ENCODE results near the gene GATA5.

DNA sequence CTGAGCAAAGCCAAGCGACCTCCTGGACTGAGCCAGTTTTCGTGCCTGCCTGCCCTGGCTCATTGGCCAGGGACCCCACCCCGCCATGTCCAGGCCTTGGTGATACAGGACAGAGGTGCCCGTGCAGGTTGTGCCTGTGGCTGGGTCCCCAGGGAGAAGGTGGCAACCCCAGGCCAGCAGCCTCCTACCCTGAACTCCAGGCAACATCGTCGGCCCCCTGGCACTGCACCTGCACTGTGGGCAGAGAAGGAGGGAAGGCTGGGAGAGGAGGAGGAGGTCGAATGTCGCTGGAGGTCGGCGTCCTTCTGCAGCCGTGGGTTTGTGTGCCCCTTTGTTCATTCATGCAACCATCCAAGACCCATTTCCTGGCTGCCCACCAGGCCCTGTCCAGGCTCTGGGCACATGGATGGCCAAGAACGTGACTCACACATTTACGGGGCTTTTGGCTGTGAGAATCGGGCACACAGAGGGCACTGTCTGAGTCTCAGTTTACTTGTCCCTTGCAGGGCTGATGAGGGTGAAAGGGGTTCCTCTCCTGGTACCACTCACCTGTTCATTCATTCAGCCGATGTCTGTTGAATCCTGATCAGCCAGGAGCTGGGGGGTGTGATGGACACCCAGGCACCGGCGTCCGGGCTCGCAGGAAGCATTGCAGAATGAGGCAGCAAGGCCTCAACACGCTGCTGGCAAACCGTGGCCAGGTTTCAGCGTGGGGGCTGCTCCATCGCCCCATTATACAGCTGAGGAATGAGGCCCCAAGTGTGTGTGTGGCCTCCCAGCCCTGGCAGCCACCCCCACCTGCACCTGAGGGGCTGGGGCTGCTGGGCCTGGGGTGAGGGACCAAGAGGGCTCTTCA, 46.1 kb downstream of the GATA5 start:
- TF ChIP-seq, protein P1, sequence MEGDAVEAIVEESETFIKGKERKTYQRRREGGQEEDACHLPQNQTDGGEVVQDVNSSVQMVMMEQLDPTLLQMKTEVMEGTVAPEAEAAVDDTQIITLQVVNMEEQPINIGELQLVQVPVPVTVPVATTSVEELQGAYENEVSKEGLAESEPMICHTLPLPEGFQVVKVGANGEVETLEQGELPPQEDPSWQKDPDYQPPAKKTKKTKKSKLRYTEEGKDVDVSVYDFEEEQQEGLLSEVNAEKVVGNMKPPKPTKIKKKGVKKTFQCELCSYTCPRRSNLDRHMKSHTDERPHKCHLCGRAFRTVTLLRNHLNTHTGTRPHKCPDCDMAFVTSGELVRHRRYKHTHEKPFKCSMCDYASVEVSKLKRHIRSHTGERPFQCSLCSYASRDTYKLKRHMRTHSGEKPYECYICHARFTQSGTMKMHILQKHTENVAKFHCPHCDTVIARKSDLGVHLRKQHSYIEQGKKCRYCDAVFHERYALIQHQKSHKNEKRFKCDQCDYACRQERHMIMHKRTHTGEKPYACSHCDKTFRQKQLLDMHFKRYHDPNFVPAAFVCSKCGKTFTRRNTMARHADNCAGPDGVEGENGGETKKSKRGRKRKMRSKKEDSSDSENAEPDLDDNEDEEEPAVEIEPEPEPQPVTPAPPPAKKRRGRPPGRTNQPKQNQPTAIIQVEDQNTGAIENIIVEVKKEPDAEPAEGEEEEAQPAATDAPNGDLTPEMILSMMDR (IDR thresholded peaks at IDR 0.05 in 4 of 5, conservative IDR thresholded peaks at IDR 0.05 in 1 of 5), result no peak
- TF ChIP-seq POLR2A (IDR thresholded peaks at IDR 0.05), result no peak

All from gastrocnemius medialis (tissue), 4 donors.